ENCODE data around the gene RTP2. TPM values are rescaled to one million over a fixed set of nuclear protein-coding genes. Genes with fewer than 3 reads are reported as not detected.

Gene RTP2
- polyA plus RNA-seq, 3 donors = not detected

DNA sequence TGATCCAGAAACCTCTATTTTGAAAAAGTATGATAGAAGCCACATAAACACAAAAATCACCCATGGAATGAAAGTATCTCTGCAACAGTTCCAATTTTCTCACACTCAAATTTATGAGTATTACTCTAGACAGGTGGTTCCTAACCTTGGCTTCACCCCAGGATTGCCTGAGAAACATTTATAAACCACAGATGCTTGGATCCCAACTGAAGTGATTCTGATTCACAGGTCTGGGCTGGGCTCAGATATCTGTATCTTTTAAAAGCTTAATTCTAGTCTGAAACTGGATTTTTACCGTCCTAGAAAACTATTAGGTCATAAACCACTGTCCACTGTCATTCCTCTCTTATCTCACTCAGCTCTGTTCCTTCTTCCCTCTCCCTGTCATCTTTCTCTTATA is 24.8 kb downstream of the RTP2 start:
- Histone ChIP-seq H3K27ac (ENCODE audit: low read depth in 1 of 2, low read length in 2 of 2) (no peak overlapping the region), H3K9ac (ENCODE audit: insufficient read depth, low read length, poor library complexity, severe bottlenecking) (no peak overlapping the region), H4K20me1 (ENCODE audit: insufficient read depth, low read length) (no peaks in the 10 kb centered on the region), H3K27me3 (ENCODE audit: control insufficient read depth in 2 of 2, insufficient read depth in 2 of 2, low read length in 2 of 2) (peaks cover 10 to 17% of the 10 kb centered on the region in 2 donors), H3K4me1 (ENCODE audit: control insufficient read depth in 1 of 2, insufficient read depth in 2 of 2, low read length in 2 of 2) (no peaks in the 10 kb centered on the region), H3K79me2 (ENCODE audit: insufficient read depth, low read length) (no peaks in the 10 kb centered on the region), H2AFZ (ENCODE audit: insufficient read depth, low read depth, low read length, poor library complexity, severe bottlenecking) (no peak overlapping the region), H3K9me3 (replicated peaks in 1 of 2; ENCODE audit: control insufficient read depth in 1 of 2, insufficient read depth in 1 of 2, low read length in 2 of 2) (no peaks in the 10 kb centered on the region), H3K4me3 (replicated peaks in 1 of 3; ENCODE audit: low read depth in 2 of 3, low read length in 3 of 3) (no peak overlapping the region), H3K36me3 (replicated peaks in 1 of 2; ENCODE audit: control insufficient read depth in 1 of 2, insufficient read depth in 2 of 2, low read length in 2 of 2) (no peaks in the 10 kb centered on the region), H3K4me2 (replicated peaks; ENCODE audit: extremely low read depth, low read length, poor library complexity, severe bottlenecking) (no peak overlapping the region)
- no peak for DNase-seq
- Mint-ChIP-seq H3K4me1 (peaks cover 2% of the 10 kb centered on the region), H3K27ac (no peak overlapping the region), H3K36me3 (no peaks in the 10 kb centered on the region), H3K9me3 (no peaks in the 10 kb centered on the region), H3K27me3 (ENCODE audit: low read depth in 3 of 3) (peaks cover 11 to 29% (median 25%) of the 10 kb centered on the region in 3 donors), H3K4me3 (no peak overlapping the region)
- 75% methylated on average over 1 of the region's 1 CpG for WGBS (ENCODE audit: insufficient coverage)
- TF ChIP-seq CTCF (IDR thresholded peaks at IDR 0.05) = no peak
- intact Hi-C loops (cut with micrococcal nuclease) = loop anchor here (2.0 to 5.0 kb wide), 2 partner anchors 55 to 359 kb away; no protein-coding TSS in a partner anchor

GRCh38 chr3:187673012-187673411 is 29.3 kb downstream of the RTP2 start:
- H3K4me3 ChIP-seq (replicated peaks in 1 of 3; ENCODE audit: low read depth in 2 of 3, low read length in 3 of 3) = no peak overlapping the region
- H3K27me3 ChIP-seq (ENCODE audit: control insufficient read depth in 2 of 2, insufficient read depth in 2 of 2, low read length in 2 of 2) = peaks cover 45 to 51% of the 10 kb centered on the region in 2 donors
- no peak overlapping the region for H3K4me2 ChIP-seq (replicated peaks; ENCODE audit: extremely low read depth, low read length, poor library complexity, severe bottlenecking)
- no peaks in the 10 kb centered on the region for H3K79me2 ChIP-seq (ENCODE audit: insufficient read depth, low read length)
- no peak overlapping the region for H2AFZ ChIP-seq (ENCODE audit: insufficient read depth, low read depth, low read length, poor library complexity, severe bottlenecking)
- Mint-ChIP-seq H3K9me3 (peaks cover 0 to 11% (median 4%) of the 10 kb centered on the region in 7 donors), H3K4me1 (no peaks in the 10 kb centered on the region), H3K36me3 (no peaks in the 10 kb centered on the region), H3K4me3 (peak overlapping the region in 1 of 2 donors; percentile 17), H3K27ac (no peak overlapping the region), H3K27me3 (ENCODE audit: low read depth in 3 of 3) (peaks cover 37 to 60% (median 60%) of the 10 kb centered on the region in 3 donors)
- no peak overlapping the region for H3K27ac ChIP-seq (ENCODE audit: low read depth in 1 of 2, low read length in 2 of 2)
- no peaks in the 10 kb centered on the region for H4K20me1 ChIP-seq (ENCODE audit: insufficient read depth, low read length)
- intact Hi-C loops (cut with micrococcal nuclease) = no loop called here
- no peak overlapping the region for H3K9ac ChIP-seq (ENCODE audit: insufficient read depth, low read length, poor library complexity, severe bottlenecking)
- WGBS (ENCODE audit: insufficient coverage) = no CpG with 5 or more reads among the region's 3 CpGs
- peaks cover 0 to 5% of the 10 kb centered on the region in 2 donors for H3K9me3 ChIP-seq (replicated peaks in 1 of 2; ENCODE audit: control insufficient read depth in 1 of 2, insufficient read depth in 1 of 2, low read length in 2 of 2)
- no peak for TF ChIP-seq CTCF (IDR thresholded peaks at IDR 0.05)
- H3K4me1 ChIP-seq (ENCODE audit: control insufficient read depth in 1 of 2, insufficient read depth in 2 of 2, low read length in 2 of 2) = no peaks in the 10 kb centered on the region
- DNase-seq = no peak
- no peaks in the 10 kb centered on the region for H3K36me3 ChIP-seq (replicated peaks in 1 of 2; ENCODE audit: control insufficient read depth in 1 of 2, insufficient read depth in 2 of 2, low read length in 2 of 2)

Measured in CD14-positive monocyte (primary cell).